GM18520 (cell line): Measurements from ENCODE around the gene RO60.
"Not testable (repeated sequence)": the region's sequence is repeated elsewhere in the genome, so short reads cannot be mapped to it uniquely, and the experiment has no call there.

Experiments used
- ATAC-seq: cut with Tn5 transposase; IDR thresholded peaks from one replicate; pipeline ENCODE4 v1.9.1; 2021; ENCODE audit not compliant: unreplicated experiment

Gene RO60

GRCh38 chr1:193059282-193060114 lies at the start of gene RO60, which contains the start of gene UCHL5:
TSS of gene RO60 (plus strand) at chr1:193059612. CDS start at chr1:193069055, 9,443 bp downstream.
TSS of gene UCHL5 (minus strand) at chr1:193059360. CDS start at chr1:193059260, 100 bp downstream.
- peak; percentile 84 for ATAC-seq

GRCh38 chr1:193011406-193011805 lies 48.0 kb upstream of the RO60 start:
- no peak for ATAC-seq

GRCh38 chr1:193013005-193013404 lies 46.4 kb upstream of the RO60 start:
- ATAC-seq: no peak

GRCh38 chr1:193013707-193014106 lies 45.7 kb upstream of the RO60 start:
- ATAC-seq: no peak

GRCh38 chr1:193014400-193014799 lies 45.0 kb upstream of the RO60 start:
- ATAC-seq: no peak

GRCh38 chr1:193016788-193017187 lies 42.6 kb upstream of the RO60 start:
- no peak for ATAC-seq

- ATAC-seq: peak; percentile 68
Observed at GRCh38 chr1:193019442-193020026, 39.9 kb upstream of the RO60 start.

- no peak for ATAC-seq
Observed at GRCh38 chr1:193025218-193025617, 34.2 kb upstream of the RO60 start.

GRCh38 chr1:193030280-193030679 lies 29.1 kb upstream of the RO60 start:
- ATAC-seq: no peak

- ATAC-seq: peak; percentile 53
Observed at GRCh38 chr1:193031431-193031830, 28.0 kb upstream of the RO60 start.

GRCh38 chr1:193032643-193033427 lies 26.6 kb upstream of the RO60 start:
- ATAC-seq: not testable (repeated sequence)

- no peak for ATAC-seq
Observed at GRCh38 chr1:193033610-193034009, 25.8 kb upstream of the RO60 start.

- ATAC-seq: no peak
Observed at GRCh38 chr1:193036337-193037047, 22.9 kb upstream of the RO60 start.

GRCh38 chr1:193040011-193040410 lies 19.4 kb upstream of the RO60 start:
- ATAC-seq: no peak

GRCh38 chr1:193042766-193043691 lies 16.4 kb upstream of the RO60 start:
- no peak for ATAC-seq

GRCh38 chr1:193048913-193049312 lies 10.5 kb upstream of the RO60 start:
- ATAC-seq: not testable (repeated sequence)

- ATAC-seq: no peak
Observed at GRCh38 chr1:193054169-193054675, 5.2 kb upstream of the RO60 start.

GRCh38 chr1:193058529-193059281 lies 707 bp upstream of the RO60 start:
- peak; percentile 64 for ATAC-seq

GRCh38 chr1:193060115-193060403 lies 647 bp downstream of the RO60 start:
- no peak for ATAC-seq
